NB4 (cell line): ENCODE results near the gene DYSF.

Source experiments
- CTCF ChIP-seq: IDR thresholded peaks from one replicate; pipeline ENCODE4 v1.5.1; 2012; ENCODE audit warnings: low read depth, low read length
- MYC ChIP-seq: IDR thresholded peaks from 2 replicates; pipeline ENCODE4 v1.6.1; 2011; ENCODE audit warnings: low read depth, low read length
- POLR2A ChIP-seq: IDR thresholded peaks from 2 replicates; pipeline ENCODE4 v1.6.1; 2011; ENCODE audit warnings: mild to moderate bottlenecking; ENCODE audit not compliant: insufficient read length; ENCODE audit errors: extremely low read depth
- TF ChIP-seq, protein P1 (sequence below): IDR thresholded peaks from 2 replicates; pipeline ENCODE4 v1.6.1; 2011; ENCODE audit warnings: low read depth, low read length

DNA sequence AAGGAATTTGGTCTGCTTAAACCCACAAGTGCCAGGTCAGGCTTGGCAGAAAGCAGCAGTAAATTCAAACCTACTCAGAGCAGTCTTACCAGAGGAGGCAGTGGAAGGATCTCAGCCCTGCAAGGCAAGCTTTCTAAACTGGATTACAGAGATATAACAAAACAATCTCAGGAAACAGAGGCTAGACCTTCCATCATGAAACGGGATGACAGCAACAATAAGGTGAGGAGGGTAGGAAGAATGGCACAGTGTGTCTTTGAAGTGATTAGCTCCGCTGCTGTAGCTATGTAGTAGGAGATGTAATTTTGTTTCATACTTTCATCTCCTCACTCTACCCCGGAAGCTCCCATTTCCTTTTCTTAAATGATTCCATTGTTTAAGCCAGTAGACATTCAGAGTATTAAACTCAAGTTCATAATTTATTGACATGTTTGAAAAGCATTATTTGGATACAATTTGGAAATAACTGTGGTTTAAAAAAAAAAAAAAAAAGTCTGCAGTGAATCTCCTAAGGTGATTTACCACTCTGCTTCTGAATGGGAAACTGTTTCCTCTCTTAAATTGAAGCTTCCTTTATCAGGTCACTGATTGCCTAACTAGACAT is 29.4 kb upstream of the DYSF start:
- TF ChIP-seq POLR2A (no peak), CTCF (no peak), MYC (no peak)
- TF ChIP-seq, protein P1, sequence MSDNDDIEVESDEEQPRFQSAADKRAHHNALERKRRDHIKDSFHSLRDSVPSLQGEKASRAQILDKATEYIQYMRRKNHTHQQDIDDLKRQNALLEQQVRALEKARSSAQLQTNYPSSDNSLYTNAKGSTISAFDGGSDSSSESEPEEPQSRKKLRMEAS = no peak
